ENCODE measurements around the gene OR10G3. TPM values are rescaled to one million over a fixed set of nuclear protein-coding genes. Genes with fewer than 3 reads are reported as not detected.

The OR10G3 gene, protein sequence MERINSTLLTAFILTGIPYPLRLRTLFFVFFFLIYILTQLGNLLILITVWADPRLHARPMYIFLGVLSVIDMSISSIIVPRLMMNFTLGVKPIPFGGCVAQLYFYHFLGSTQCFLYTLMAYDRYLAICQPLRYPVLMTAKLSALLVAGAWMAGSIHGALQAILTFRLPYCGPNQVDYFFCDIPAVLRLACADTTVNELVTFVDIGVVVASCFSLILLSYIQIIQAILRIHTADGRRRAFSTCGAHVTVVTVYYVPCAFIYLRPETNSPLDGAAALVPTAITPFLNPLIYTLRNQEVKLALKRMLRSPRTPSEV
- total RNA-seq = not detected

- Histone ChIP-seq H3K9me3 (no peaks in the 10 kb centered on the region), H3K4me3 (no peak within 1 kb of the TSS), H3K36me3 (no peaks in the 10 kb centered on the region), H3K27ac (no peak within 1 kb of the TSS), H3K4me1 (replicated peaks) (no peaks in the 10 kb centered on the region), H3K27me3 (replicated peaks; ENCODE audit: insufficient read depth) (no peaks in the 10 kb centered on the region)
- intact Hi-C loops (cut with DNase I) = no loop called here
- TF ChIP-seq POLR2AphosphoS5 (IDR thresholded peaks at IDR 0.05) = no peak
- no peak for TF ChIP-seq POLR2A (IDR thresholded peaks at IDR 0.05)
- no peak for TF ChIP-seq CTCF (IDR thresholded peaks at IDR 0.05)
- WGBS = 71% methylated on average over 2 of the region's 2 CpGs
- no peak for DNase-seq (ENCODE audit: low spot score)
These were observed at the start of gene OR10G3 for GRCh38 chr14:21579976-21580375. Gene OR10G3 (minus strand): TSS chr14:21580076. CDS start chr14:21570744, 9,332 bp downstream.

GRCh38 chr14:21626491-21627230 lies 46.8 kb upstream of the OR10G3 start:
- no peak overlapping the region for H3K27ac ChIP-seq
- no peaks in the 10 kb centered on the region for H3K27me3 ChIP-seq (replicated peaks; ENCODE audit: insufficient read depth)
- no peak for TF ChIP-seq CTCF (IDR thresholded peaks at IDR 0.05)
- TF ChIP-seq POLR2A (IDR thresholded peaks at IDR 0.05) = no peak
- no peak for TF ChIP-seq POLR2AphosphoS5 (IDR thresholded peaks at IDR 0.05)
- no peaks in the 10 kb centered on the region for H3K36me3 ChIP-seq
- H3K9me3 ChIP-seq = no peaks in the 10 kb centered on the region
- H3K4me1 ChIP-seq (replicated peaks) = peaks cover 3% of the 10 kb centered on the region
- no peak for DNase-seq (ENCODE audit: low spot score)
- no peak overlapping the region for H3K4me3 ChIP-seq
- intact Hi-C loops (cut with DNase I) = no loop called here
- WGBS = 58% methylated on average over 3 of the region's 3 CpGs

DNA sequence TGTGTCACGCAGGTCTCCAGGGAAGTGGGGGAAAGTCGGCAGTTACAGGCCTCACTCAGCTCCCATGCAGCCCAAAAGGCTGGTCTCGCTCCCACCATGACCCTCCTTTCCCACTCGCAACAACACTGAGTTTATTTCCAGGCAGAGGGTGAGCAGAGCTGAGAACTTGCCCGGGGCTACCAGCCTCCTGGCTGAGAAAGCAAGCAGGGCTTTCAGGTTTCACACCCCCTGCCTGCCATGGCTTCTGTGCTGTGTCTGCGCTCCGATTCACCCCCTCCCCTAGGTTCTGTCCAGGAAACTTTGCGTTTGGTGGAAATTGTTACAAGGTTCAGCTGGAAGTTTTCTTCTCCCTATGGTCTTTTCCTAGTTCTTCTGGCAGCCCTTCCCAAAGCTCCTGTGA lies 37.7 kb upstream of the OR10G3 start:
- Histone ChIP-seq H3K36me3 (no peaks in the 10 kb centered on the region), H3K27me3 (replicated peaks; ENCODE audit: insufficient read depth) (no peaks in the 10 kb centered on the region), H3K9me3 (no peaks in the 10 kb centered on the region), H3K4me1 (replicated peaks) (no peaks in the 10 kb centered on the region), H3K4me3 (no peak overlapping the region), H3K27ac (no peak overlapping the region)
- no peak for DNase-seq (ENCODE audit: low spot score)
- TF ChIP-seq CTCF (IDR thresholded peaks at IDR 0.05) = no peak
- TF ChIP-seq POLR2AphosphoS5 (IDR thresholded peaks at IDR 0.05) = no peak
- no peak for TF ChIP-seq POLR2A (IDR thresholded peaks at IDR 0.05)
- 80% methylated on average over 8 of the region's 8 CpGs for WGBS
- intact Hi-C loops (cut with DNase I) = no loop called here

DNA sequence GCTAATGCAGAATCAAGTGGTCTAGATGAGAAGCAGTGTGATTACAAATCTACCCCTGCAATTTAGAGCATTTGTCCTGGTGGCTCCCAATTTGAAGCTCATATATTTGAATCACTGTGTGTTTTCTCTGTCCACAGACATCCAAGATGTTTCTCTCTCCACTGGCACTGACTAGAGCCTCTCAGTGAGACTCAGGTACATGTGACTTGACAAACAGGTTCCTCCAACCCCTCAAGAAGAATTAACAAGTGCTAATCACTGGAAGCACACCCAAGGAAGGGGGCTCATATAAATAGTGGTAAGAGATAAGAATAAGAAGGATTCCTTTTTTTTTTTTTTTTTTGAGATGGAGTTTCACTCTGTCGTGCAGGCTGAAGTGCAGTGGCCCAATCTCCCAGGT lies 34.4 kb upstream of the OR10G3 start:
- intact Hi-C loops (cut with DNase I) = no loop called here
- Histone ChIP-seq H3K4me1 (replicated peaks) (no peaks in the 10 kb centered on the region), H3K36me3 (no peaks in the 10 kb centered on the region), H3K27ac (no peak overlapping the region), H3K9me3 (no peaks in the 10 kb centered on the region), H3K4me3 (no peak overlapping the region), H3K27me3 (replicated peaks; ENCODE audit: insufficient read depth) (no peaks in the 10 kb centered on the region)
- DNase-seq (ENCODE audit: low spot score) = peak; percentile 9
- 35% methylated on average over 1 of the region's 1 CpG for WGBS
- TF ChIP-seq CTCF (IDR thresholded peaks at IDR 0.05) (no peak), POLR2AphosphoS5 (IDR thresholded peaks at IDR 0.05) (peak; percentile 31)
